ENCODE measurements around the gene CNTNAP5. TPM values are rescaled to one million over a fixed set of nuclear protein-coding genes. Genes with fewer than 3 reads are reported as not detected.

The CNTNAP5 gene
- total and polyA plus RNA-seq, 7 experiments from 2014 or later = not detected

DNA sequence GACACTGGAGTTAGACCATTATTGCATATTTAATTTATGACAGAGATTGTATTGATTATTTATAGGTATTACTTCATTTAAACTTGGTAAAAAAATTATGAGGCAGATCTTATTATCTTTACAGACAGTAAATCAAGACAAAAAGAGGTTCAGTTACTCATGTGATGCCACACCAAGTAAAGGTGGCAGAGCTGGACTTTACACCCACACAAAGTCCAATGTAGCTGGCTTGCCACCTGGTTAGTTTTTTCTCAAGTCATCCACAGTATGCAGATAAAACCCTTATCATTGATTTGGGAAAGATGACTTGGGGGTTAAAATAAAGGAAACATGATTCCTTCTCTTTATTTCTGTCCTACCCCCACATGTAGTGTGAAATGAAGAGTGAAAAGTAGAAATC, 137.2 kb downstream of the CNTNAP5 start:
- Mint-ChIP-seq H3K4me3 (no peak overlapping the region), H3K9me3 (peaks cover 0 to 13% (median 4%) of the 10 kb centered on the region in 11 donors), H3K27me3 (no peaks in the 10 kb centered on the region), H3K27ac (no peak overlapping the region), H3K36me3 (no peaks in the 10 kb centered on the region), H3K4me1 (no peaks in the 10 kb centered on the region)
- no peaks in the 10 kb centered on the region for H3K36me3 ChIP-seq (ENCODE audit: control insufficient read depth in 2 of 3, insufficient read depth in 3 of 3, low read length in 3 of 3)
- intact Hi-C loops (cut with micrococcal nuclease) = no loop called here
- H3K4me1 ChIP-seq (ENCODE audit: control insufficient read depth in 2 of 2, insufficient read depth in 2 of 2, low read length in 2 of 2) = no peaks in the 10 kb centered on the region
- ChIA-PET POLR2A (no interaction called here), CTCF (no interaction called here)
- H3K9me3 ChIP-seq (ENCODE audit: control insufficient read depth in 2 of 3, low read length in 3 of 3) = no peaks in the 10 kb centered on the region
- H3K27me3 ChIP-seq (ENCODE audit: control insufficient read depth in 2 of 2, insufficient read depth in 2 of 2, low read length in 2 of 2) = no peaks in the 10 kb centered on the region
- no peak overlapping the region for H3K27ac ChIP-seq (ENCODE audit: low read depth, low read length)
- DNase-seq (no peak), ATAC-seq (no peak)
- no peak overlapping the region for H3K4me3 ChIP-seq (ENCODE audit: low read length)

DNA sequence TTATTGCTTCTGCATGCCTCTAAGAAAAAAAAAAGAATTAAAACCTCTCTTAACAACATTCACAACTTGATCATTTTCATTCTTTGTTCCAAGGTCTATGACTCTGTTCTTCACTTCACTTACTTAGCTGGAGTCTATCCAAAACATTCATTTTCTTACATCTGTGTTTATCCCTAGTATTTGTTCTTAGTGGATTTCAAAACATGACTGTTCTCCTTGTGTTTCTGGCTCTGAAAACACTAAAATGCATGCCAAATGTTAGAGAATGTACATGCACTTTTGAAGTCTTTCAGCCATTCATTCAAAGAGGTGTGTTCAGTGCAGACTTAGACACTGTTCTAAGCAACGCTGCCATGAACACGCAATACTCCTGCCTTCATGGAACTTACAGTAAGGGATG, 138.8 kb downstream of the CNTNAP5 start:
- Histone ChIP-seq H3K27ac (ENCODE audit: low read depth, low read length) (no peak overlapping the region), H3K36me3 (ENCODE audit: control insufficient read depth in 2 of 3, insufficient read depth in 3 of 3, low read length in 3 of 3) (no peaks in the 10 kb centered on the region), H3K4me3 (ENCODE audit: low read length) (no peak overlapping the region), H3K27me3 (ENCODE audit: control insufficient read depth in 2 of 2, insufficient read depth in 2 of 2, low read length in 2 of 2) (no peaks in the 10 kb centered on the region), H3K9me3 (ENCODE audit: control insufficient read depth in 2 of 3, low read length in 3 of 3) (no peaks in the 10 kb centered on the region), H3K4me1 (ENCODE audit: control insufficient read depth in 2 of 2, insufficient read depth in 2 of 2, low read length in 2 of 2) (no peaks in the 10 kb centered on the region)
- POLR2A ChIA-PET = no interaction called here
- H3K36me3 Mint-ChIP-seq = no peaks in the 10 kb centered on the region
- intact Hi-C loops (cut with micrococcal nuclease) = no loop called here
- peaks cover 0 to 18% (median 4%) of the 10 kb centered on the region in 11 donors for H3K9me3 Mint-ChIP-seq
- H3K4me1 Mint-ChIP-seq = no peaks in the 10 kb centered on the region
- no peak overlapping the region for H3K4me3 Mint-ChIP-seq
- DNase-seq (no peak), ATAC-seq (no peak)
- no peaks in the 10 kb centered on the region for H3K27me3 Mint-ChIP-seq
- no peak overlapping the region for H3K27ac Mint-ChIP-seq
- CTCF ChIA-PET = no interaction called here

DNA sequence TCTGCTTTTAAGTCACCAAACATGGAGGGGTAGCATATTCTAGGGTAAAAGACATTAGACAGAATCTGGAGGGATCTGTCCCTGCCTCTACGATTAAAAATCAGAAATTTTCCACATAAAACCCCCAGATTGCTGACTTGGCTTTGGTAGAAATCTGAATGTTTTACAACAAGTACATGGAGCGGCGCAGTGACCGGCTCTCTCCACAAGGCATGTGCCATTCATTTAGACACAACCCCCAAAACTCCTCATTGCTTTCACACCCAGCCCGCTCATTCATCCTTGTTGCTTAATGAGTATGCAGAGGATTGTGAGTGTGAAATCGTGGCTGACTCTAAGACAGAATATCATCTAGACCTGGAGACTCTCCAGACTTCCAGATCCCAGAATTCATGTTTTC, 140.6 kb downstream of the CNTNAP5 start:
- ChIA-PET POLR2A (no interaction called here), CTCF (no interaction called here)
- Histone ChIP-seq H3K36me3 (ENCODE audit: control insufficient read depth in 2 of 3, insufficient read depth in 3 of 3, low read length in 3 of 3) (no peaks in the 10 kb centered on the region), H3K9me3 (ENCODE audit: control insufficient read depth in 2 of 3, low read length in 3 of 3) (no peaks in the 10 kb centered on the region), H3K4me1 (ENCODE audit: control insufficient read depth in 2 of 2, insufficient read depth in 2 of 2, low read length in 2 of 2) (no peaks in the 10 kb centered on the region), H3K27me3 (ENCODE audit: control insufficient read depth in 2 of 2, insufficient read depth in 2 of 2, low read length in 2 of 2) (no peaks in the 10 kb centered on the region), H3K27ac (ENCODE audit: low read depth, low read length) (no peak overlapping the region), H3K4me3 (ENCODE audit: low read length) (no peak overlapping the region)
- Mint-ChIP-seq H3K9me3 (peaks cover 0 to 18% (median 5%) of the 10 kb centered on the region in 11 donors), H3K4me1 (no peaks in the 10 kb centered on the region), H3K27me3 (no peaks in the 10 kb centered on the region), H3K4me3 (no peak overlapping the region), H3K27ac (no peak overlapping the region), H3K36me3 (no peaks in the 10 kb centered on the region)
- ATAC-seq = no peak
- no peak for DNase-seq
- intact Hi-C loops (cut with micrococcal nuclease) = no loop called here

DNA sequence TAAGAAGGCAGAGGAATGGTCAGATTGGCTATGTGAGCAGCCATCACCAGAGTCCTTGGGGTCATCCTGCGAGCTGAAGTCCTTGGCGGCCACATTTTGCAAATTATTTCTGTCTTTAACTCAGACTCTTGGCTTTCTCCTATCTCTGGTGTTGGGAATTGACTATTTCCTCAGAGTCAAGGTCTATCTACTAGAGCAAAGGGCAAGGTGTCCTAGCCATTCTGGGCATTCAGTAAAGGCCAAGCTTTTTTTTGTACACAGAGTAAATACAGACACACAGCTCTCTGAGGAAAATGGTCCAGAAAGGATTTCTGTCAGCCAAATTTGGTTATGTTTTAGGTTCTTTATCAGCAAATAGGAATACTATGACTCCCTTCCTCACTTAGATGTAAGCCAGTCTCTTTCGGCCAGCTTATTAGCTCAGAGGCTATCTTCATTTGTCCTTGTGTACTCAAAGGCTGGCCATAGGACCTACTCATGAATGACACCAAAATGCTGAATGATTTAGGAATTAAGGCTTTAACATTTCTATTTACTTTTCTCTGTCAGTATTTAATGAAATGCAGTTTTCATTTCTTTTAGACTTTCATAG, 146.5 kb downstream of the CNTNAP5 start:
- H3K4me1 Mint-ChIP-seq = no peaks in the 10 kb centered on the region
- peaks cover 0 to 30% (median 5%) of the 10 kb centered on the region in 11 donors for H3K9me3 Mint-ChIP-seq
- H3K27me3 Mint-ChIP-seq = no peaks in the 10 kb centered on the region
- H3K9me3 ChIP-seq (ENCODE audit: control insufficient read depth in 2 of 3, low read length in 3 of 3) = no peaks in the 10 kb centered on the region
- H3K4me3 Mint-ChIP-seq = no peak overlapping the region
- CTCF ChIA-PET = no interaction called here
- DNase-seq (no peak), ATAC-seq (no peak)
- no peaks in the 10 kb centered on the region for H3K36me3 ChIP-seq (ENCODE audit: control insufficient read depth in 2 of 3, insufficient read depth in 3 of 3, low read length in 3 of 3)
- no peak overlapping the region for H3K27ac ChIP-seq (ENCODE audit: low read depth, low read length)
- H3K27ac Mint-ChIP-seq = no peak overlapping the region
- H3K4me3 ChIP-seq (ENCODE audit: low read length) = no peak overlapping the region
- POLR2A ChIA-PET = no interaction called here
- intact Hi-C loops (cut with micrococcal nuclease) = no loop called here
- no peaks in the 10 kb centered on the region for H3K27me3 ChIP-seq (ENCODE audit: control insufficient read depth in 2 of 2, insufficient read depth in 2 of 2, low read length in 2 of 2)
- H3K4me1 ChIP-seq (ENCODE audit: control insufficient read depth in 2 of 2, insufficient read depth in 2 of 2, low read length in 2 of 2) = no peaks in the 10 kb centered on the region
- no peaks in the 10 kb centered on the region for H3K36me3 Mint-ChIP-seq

DNA sequence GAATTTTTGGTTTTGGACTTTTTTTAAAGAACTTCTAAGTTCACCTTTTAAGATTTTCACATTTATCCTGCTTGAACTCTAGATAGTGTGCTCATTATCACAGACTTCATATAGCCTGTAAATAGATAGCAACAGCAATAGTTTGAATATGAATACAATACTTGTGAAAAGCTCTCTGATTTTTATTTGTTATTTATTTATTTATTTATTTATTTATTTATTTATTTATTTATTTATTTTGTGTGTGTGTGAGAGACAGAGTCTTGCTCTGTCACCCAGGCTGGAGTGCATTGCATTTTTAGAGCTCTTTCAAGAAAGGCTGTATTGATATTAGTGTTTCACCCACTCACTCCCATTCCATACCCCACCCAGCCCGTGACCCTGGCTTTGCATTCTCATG, 153.6 kb downstream of the CNTNAP5 start:
- H3K27ac Mint-ChIP-seq = no peak overlapping the region
- H3K4me3 ChIP-seq (ENCODE audit: low read length) = no peak overlapping the region
- peaks cover 0 to 25% (median 3%) of the 10 kb centered on the region in 11 donors for H3K9me3 Mint-ChIP-seq
- H3K36me3 Mint-ChIP-seq = no peaks in the 10 kb centered on the region
- CTCF ChIA-PET = no interaction called here
- H3K36me3 ChIP-seq (ENCODE audit: control insufficient read depth in 2 of 3, insufficient read depth in 3 of 3, low read length in 3 of 3) = no peaks in the 10 kb centered on the region
- no peaks in the 10 kb centered on the region for H3K27me3 Mint-ChIP-seq
- H3K4me1 ChIP-seq (ENCODE audit: control insufficient read depth in 2 of 2, insufficient read depth in 2 of 2, low read length in 2 of 2) = no peaks in the 10 kb centered on the region
- no peaks in the 10 kb centered on the region for H3K4me1 Mint-ChIP-seq
- POLR2A ChIA-PET = no interaction called here
- H3K9me3 ChIP-seq (ENCODE audit: control insufficient read depth in 2 of 3, low read length in 3 of 3) = no peaks in the 10 kb centered on the region
- ATAC-seq (no peak), DNase-seq (no peak)
- intact Hi-C loops (cut with micrococcal nuclease) = no loop called here
- no peaks in the 10 kb centered on the region for H3K27me3 ChIP-seq (ENCODE audit: control insufficient read depth in 2 of 2, insufficient read depth in 2 of 2, low read length in 2 of 2)
- no peak overlapping the region for H3K4me3 Mint-ChIP-seq
- H3K27ac ChIP-seq (ENCODE audit: low read depth, low read length) = no peak overlapping the region

DNA sequence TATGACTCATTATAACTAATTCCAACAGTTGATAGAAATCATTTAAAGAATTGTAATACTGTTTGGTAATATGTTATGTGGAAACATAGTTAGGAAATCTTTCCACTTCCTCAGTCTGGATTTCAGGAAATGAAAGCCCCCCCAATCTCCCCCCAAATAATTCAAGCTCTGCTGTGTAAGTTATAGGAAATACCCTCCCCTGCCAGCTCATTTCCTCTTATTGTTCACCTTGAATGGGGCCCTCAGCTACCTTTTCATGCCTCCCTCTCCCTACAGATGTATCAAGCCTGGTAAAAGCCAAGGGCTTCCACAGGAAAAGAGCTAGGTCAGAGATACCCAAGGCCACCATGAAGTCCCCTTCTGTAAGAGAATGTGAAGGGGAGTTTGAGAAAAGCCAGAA, 155.5 kb downstream of the CNTNAP5 start:
- Mint-ChIP-seq H3K27me3 (no peaks in the 10 kb centered on the region), H3K4me3 (no peak overlapping the region), H3K4me1 (no peaks in the 10 kb centered on the region), H3K9me3 (peaks cover 0 to 27% (median 4%) of the 10 kb centered on the region in 11 donors), H3K36me3 (no peaks in the 10 kb centered on the region), H3K27ac (no peak overlapping the region)
- ChIA-PET POLR2A (no interaction called here), CTCF (no interaction called here)
- intact Hi-C loops (cut with micrococcal nuclease) = no loop called here
- H3K9me3 ChIP-seq (ENCODE audit: control insufficient read depth in 2 of 3, low read length in 3 of 3) = no peaks in the 10 kb centered on the region
- H3K4me1 ChIP-seq (ENCODE audit: control insufficient read depth in 2 of 2, insufficient read depth in 2 of 2, low read length in 2 of 2) = no peaks in the 10 kb centered on the region
- no peak overlapping the region for H3K4me3 ChIP-seq (ENCODE audit: low read length)
- DNase-seq (no peak), ATAC-seq (no peak)
- no peak overlapping the region for H3K27ac ChIP-seq (ENCODE audit: low read depth, low read length)
- no peaks in the 10 kb centered on the region for H3K36me3 ChIP-seq (ENCODE audit: control insufficient read depth in 2 of 3, insufficient read depth in 3 of 3, low read length in 3 of 3)
- no peaks in the 10 kb centered on the region for H3K27me3 ChIP-seq (ENCODE audit: control insufficient read depth in 2 of 2, insufficient read depth in 2 of 2, low read length in 2 of 2)

DNA sequence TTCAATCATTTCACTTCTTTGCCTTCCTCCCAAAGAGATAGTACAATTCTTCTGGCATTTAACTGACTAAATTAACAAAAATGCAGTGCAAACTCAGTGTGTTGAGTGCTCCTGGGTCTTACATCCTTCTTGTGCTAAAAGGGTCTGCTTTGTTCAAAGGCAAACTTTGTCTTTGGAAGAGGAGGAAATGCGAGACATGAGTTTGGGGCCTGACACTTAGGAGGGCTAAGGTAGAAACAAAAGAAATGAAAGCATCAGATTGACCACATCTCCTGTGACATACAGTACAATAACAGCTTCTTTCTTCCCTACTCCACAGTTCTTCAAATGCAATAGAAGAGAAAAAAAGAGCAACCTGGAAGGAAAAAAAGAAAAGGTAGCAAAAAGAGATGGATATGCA, 161.7 kb downstream of the CNTNAP5 start:
- no peaks in the 10 kb centered on the region for H3K36me3 Mint-ChIP-seq
- H3K4me1 Mint-ChIP-seq = no peaks in the 10 kb centered on the region
- POLR2A ChIA-PET = no interaction called here
- no peaks in the 10 kb centered on the region for H3K27me3 Mint-ChIP-seq
- Histone ChIP-seq H3K36me3 (ENCODE audit: control insufficient read depth in 2 of 3, insufficient read depth in 3 of 3, low read length in 3 of 3) (no peaks in the 10 kb centered on the region), H3K4me3 (ENCODE audit: low read length) (no peak overlapping the region), H3K27me3 (ENCODE audit: control insufficient read depth in 2 of 2, insufficient read depth in 2 of 2, low read length in 2 of 2) (no peaks in the 10 kb centered on the region), H3K4me1 (ENCODE audit: control insufficient read depth in 2 of 2, insufficient read depth in 2 of 2, low read length in 2 of 2) (no peaks in the 10 kb centered on the region), H3K27ac (ENCODE audit: low read depth, low read length) (no peak overlapping the region), H3K9me3 (ENCODE audit: control insufficient read depth in 2 of 3, low read length in 3 of 3) (no peaks in the 10 kb centered on the region)
- CTCF ChIA-PET = no interaction called here
- no peak overlapping the region for H3K4me3 Mint-ChIP-seq
- intact Hi-C loops (cut with micrococcal nuclease) = no loop called here
- peaks cover 0 to 23% (median 0%) of the 10 kb centered on the region in 11 donors for H3K9me3 Mint-ChIP-seq
- no peak for DNase-seq
- no peak for ATAC-seq
- no peak overlapping the region for H3K27ac Mint-ChIP-seq
